AML-193 (cell line): ENCODE results near the gene TICAM2.
"Not testable (repeated sequence)": the region's sequence is repeated elsewhere in the genome, so short reads cannot be mapped to it uniquely, and the experiment has no call there.

Experiments used
- DNase-seq, 2 experiments: peaks; one replicate each; lab custom pipeline; 2025; lab: John Stamatoyannopoulos, UW

TICAM2 gene, protein sequence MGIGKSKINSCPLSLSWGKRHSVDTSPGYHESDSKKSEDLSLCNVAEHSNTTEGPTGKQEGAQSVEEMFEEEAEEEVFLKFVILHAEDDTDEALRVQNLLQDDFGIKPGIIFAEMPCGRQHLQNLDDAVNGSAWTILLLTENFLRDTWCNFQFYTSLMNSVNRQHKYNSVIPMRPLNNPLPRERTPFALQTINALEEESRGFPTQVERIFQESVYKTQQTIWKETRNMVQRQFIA

DNA sequence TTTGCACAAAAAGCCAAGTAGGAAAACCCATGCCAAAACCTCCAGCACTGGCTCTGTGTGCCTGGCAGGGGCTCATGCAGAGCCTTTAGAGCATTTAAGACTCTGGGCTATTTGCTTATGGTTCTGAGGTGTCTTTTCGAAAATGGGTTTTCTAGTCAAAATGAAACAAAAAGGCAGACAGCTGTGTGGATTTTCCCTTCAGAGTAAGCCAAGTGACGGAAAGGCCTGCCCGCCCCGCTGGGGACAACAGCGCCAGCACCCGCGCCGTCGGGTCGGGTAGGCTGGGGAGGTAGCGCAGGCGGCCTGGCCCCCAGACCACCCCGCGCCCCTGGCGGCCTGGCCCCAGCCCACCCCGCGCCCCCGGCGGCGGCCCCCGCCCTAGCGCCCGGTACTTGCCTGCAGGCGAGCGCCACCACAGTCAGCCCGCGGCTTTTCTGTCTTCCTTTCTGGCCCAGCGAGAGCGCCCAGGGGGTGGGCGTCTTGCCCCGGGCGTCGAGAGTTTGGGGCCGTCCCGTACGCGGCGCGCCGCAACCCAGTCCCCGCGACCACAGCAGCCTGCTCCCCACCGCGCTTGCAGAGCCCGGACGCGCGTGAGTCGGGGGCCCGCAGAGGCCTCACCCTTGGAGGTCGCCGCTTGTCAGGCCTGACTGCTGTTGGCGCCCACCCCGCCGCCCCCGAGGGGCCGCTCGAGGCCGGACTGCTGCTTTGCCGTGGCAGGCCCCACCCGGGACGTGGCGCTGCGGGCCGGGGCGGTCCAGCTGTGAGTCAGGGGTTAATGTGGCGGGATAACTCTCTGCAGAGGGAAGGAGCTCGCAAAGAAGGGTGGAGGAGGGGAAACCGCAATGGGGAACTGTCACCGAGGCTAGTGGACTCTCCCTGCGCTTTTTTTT is at the start of gene TICAM2:
Gene TICAM2, minus strand, starts transcription at position 779 of the 890 bp plus-strand sequence. CDS start 21,223 bp downstream, outside the sequence.
- peak; percentile 40 to 67 for DNase-seq

DNA sequence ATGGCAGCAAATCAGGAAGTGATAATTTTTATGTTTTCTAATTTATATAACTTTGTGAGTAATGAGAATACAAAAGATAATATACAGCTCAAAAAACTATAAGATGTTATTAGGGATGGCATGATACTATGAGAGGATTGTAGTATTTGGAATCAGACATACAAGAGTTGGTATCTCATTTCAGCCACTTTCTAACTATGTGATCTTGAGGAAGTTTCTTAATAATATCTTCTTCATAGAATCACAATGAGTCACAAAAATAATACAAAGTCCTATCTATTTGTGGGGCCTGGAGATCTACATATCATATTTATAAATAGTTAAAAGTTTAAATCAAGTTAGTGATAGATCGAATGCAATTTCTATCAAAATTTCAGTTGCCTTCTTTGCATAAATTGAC is 47.3 kb upstream of the TICAM2 start:
- DNase-seq, result no peak

DNA sequence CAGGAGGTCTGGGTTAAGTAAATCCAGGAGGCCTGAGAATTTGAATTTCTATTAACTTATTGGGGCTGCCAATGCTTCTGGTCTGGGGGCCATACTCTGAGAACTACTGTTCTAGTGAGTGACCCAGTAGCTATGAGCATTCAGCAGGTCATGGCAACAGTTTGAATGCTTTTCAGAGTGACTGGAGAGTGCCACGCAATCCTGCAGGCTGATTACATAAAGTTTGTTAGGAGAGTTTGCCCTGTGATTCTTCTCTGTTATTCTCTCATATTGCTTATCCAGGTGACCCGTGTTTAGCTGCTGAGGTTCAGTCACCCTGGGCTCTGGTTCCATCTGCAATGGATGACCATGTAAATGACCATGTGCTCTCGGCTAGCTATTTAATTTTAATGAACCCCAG is 45.8 kb upstream of the TICAM2 start:
- DNase-seq, result no peak

DNA sequence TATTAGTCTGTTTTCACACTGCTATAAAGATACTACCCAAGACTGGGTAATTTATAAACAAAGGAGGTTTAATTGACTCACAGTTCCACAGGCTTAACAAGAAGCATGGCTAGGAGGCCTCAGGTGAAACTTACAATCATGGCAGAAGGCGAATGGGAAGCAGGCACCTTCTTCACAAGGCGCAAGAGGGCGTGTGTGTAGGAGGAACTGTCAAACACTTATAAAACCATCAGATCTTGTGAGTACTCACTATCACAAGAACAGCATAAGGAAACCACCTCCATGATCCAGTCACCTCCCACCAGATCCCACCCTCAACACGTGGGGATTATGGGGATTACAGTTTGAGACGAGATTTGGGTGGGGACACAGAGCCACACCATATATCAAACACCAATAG is 43.1 kb upstream of the TICAM2 start:
- DNase-seq, result not testable (repeated sequence)

DNA sequence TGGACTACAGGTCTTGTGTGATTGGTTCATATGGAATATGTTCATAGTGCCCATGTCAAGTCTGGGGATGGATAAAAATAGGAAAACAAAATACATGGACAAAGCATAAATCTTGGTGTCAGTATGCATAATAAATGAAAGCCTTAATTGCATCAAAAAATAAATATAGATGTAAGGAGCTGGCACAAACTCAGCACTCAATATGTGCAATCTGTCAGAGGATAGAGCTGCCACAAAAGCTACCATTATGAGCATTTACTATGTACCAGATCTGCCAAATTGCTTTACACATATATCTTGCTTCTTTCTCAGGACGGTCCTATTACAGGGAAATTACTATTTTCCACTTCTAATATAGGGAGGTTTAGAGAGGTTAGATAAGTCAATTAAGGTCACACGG is 41.8 kb upstream of the TICAM2 start:
- DNase-seq, result no peak

DNA sequence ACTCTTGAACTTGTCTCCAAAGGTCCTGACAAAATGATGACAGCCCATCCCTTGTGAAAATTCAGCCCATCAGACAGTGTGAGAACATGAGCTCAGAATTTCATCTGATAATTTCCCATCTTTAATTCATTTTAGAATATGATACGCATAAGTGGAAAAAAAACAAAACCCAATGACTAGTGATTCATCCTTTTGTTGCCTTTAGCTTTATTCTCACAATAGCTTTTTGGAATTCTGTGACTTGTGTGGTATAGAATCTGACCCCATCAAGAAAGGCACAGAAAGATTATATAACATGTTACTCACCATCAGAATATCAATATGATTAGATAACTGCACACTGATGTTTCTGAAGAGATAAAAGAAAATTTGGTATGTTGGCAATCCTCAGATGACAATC is 39.7 kb upstream of the TICAM2 start:
- DNase-seq, result no peak

DNA sequence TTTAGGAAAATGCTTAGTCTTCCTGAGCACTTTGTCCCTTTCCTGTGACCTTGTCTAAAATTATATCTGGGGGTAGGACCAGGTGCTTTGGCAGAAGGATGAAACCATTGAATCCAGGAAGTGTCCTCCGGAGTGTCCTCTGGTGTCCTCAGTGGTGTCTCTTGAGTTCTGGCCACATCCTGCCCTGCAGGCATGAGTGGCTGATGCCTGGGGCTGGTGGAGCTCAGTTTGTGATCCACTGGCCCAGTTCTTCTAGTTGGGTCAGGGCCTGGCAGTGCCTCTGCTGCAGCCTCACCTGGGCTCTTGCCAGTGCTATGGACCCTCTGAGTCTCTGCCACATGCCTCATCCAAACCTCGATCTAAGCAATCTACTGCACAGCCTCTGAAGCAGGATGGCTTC is 38.0 kb upstream of the TICAM2 start:
- no peak for DNase-seq

DNA sequence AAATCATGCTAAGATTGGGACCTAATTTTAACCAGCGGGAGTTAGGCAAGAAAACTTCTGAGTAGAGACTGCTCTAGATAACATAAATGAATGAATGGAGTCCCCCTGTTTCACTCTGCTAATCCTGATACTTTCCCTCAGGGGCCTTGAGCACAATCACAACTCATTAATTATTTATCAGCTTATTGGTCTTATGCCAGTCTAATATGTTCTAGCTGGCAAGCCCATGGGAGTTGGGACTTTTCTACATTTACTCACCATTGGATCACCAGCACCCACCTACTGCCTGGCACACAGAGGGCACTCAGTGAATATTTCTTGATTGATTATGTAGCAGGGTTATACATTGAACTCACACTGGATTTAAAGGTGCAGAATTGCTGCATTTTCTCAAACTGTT is 37.1 kb upstream of the TICAM2 start:
- no peak for DNase-seq

DNA sequence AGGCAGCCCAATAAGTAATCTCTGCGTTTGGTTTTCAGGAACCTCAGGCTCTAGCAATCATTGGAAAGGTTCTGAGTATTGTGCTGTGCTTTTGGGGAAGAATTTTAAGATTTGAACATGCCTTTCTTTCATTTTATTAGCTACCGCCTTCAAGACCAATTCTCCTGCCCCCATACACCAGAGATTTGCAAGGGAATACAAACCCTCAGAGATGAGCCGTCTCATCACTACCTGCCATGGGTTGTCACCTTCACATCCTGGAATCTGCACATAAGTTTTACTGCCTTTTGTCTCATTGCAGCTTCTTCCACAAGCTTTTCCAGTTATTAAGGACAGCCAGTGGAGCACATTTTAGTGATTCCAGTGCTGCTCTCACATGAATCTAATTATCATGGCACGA is 35.2 kb upstream of the TICAM2 start:
- DNase-seq, result no peak

DNA sequence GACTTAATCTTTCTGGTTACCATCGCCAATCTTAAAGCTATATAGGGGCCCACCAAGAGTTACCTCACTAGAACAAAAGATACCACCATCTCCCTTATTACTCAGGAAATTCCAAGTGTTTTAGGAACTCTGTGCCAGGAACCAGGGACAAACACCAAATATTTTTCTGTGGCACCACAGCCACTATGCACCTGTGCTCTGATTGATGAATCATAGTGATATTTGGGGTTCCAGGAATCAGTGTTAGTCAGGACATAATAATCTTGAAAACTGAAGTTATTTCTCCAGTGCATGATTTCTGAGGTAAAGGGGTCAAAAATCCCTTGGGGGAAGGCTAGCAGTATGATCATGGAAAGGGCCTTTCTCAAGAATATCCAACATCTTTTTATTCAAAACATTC is 33.7 kb upstream of the TICAM2 start:
- DNase-seq, result no peak

DNA sequence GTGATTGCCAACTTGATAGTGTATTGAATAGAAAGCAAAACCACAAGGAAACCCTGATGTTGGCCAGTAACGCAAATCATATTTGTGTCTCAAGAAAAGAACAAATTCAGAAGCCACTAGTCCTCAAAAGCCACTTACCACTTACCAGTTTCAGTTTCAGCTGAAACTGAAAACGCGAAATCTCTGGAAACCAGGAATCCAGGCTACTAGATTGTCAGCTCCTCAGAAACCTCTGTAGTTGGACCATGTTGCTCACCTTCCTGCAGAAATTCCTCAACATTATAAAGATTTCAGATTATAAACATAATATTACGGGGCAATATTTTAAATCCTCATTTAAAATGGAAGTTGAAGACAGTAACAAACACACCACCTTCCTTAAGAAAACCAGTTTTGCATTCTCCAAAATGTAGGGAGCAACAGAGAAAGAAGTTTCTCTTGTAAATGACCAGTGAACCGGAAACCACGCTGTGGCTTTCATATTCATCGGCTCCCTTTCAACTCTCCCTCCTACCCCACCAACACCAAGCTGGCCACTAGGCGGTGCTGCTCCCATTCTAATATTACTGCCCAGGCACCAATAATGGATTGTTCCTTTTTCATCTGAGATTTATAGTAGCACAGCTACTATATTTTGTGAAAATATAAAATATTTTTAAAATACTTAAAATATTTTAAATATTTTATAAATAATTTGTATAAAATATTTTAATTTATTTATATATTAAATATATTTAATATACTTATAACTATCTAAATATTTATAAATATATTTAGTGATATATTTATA is 32.3 kb upstream of the TICAM2 start:
- peak; percentile 85 to 87 for DNase-seq

DNA sequence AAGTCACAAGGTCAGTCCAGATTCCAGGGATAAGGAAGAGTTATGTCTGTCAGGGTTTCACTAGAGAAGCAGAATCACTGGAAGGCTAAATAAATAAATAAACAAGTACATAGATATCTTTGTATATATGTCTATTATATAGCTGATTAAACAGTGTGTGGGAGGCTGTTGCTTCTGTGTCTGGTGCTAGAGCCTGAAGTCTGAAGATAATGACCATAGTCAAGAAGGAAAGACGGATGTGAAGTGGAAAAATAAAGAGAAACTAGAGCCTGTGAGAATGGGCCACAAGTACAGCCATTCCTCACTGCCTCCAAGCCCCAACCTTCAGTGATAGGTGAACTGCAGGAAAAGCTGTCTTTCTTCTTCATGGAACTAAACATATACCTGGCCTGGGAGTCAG is 27.6 kb upstream of the TICAM2 start:
- no peak for DNase-seq

DNA sequence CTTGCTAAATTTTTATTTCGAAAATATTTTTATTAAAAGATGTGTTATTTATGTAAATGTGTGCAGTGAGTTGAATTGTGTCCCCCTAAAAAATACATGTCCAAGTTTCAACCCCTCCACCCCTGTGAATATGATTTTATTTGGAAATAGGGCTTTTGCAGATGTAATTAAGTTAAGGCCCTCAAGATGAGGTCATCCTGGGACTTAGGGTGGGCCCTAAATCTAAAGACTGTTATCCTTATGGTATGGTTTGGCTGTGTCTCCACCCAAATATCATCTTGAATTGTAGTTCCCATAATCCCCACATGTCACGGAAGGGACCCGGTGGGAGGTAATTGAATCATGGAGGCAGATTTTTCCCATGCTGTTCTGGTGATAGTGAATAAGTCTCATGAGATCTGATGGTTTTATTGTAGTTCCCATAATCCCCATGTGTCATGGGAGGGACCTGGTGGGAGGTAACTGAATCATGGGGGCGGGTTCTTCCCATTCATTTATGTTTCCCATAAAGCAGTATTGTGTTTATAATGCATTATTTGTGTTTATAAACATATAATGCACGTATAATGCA is 25.1 kb upstream of the TICAM2 start:
- DNase-seq, result no peak

DNA sequence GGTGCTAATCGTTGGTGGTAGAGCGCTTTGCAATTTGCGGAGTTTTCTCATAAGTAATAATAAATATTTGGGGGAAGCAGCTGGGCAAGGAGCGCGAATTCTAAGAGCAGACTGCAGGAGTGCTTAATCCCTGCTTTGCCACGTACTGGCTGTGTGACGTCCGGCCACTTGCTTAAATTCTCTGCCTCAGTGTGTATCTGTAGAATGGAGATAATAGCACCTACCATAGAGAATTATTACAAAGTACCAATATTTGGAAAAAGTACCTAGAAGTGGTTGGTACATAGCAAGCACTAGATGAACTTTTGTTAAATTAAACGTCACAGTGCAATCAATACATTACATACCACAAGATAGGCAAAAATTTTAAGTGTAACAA is 24.2 kb upstream of the TICAM2 start:
- DNase-seq, result no peak

DNA sequence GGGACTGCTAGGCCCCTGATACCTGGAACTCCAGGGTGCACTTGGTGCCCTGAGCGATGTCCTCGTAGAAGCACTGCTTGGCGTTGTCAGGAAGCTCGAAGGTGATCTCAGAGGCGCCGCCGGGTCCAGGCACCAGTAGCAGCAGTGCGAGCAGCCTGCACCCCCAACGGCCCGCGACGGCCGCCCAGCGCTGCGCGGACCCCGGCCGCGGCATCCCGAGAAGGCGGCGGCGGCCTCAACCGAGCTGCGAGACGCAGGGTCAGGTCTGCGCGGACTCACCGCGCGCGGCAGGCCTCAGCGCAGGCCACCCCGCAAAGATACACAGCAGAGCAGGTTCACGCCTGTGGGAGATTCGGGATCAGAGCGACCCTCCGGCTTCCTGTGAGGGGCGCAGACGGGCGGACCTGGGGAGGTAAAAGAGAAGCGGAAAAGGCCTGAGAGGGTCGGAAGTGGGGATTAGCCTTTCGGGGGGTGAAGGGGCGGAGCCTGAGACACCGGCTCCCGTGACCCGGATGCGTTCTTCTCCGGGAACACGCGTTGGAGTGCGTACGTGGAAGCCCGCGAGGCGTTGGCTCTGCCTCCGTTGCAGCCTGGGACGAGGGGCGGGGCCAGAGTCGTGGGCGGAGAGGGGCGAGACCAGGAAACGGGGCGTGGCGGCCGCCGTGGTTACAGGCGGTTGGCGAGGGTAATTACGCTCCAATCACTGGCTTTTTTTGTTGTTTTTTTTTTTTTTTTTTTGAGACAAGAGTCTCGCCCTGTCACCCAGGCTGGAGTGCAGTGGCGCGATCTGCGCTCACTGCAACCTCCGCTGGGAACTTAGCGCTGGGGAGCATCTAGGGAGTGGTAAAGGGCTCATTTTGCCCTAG is 23.5 kb upstream of the TICAM2 start, which contains the start of gene TMED7:
Gene TMED7, minus strand, starts transcription at position 458 of the 866 bp plus-strand sequence. Its CDS starts 244 bp downstream, at position 214.
- peak; percentile 93 for DNase-seq

DNA sequence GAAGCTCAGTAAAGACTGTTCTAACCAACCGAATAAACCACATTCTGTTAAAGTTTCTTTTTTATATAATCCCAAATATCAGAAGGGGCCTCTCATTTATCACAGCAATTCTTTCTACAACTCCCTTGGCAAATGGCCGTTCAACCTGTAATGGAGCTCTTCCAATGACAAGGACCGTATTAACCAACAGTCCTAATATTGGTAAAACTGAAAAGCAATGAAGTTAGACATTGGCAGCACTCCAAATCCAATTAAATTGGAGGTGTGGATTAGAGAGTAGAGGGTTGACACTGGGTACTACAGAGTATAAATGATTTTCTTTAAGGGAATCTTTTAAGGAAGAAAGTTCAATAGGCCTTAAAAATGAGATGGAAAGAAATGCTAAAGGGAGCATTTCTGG is 22.7 kb upstream of the TICAM2 start:
- no peak for DNase-seq

DNA sequence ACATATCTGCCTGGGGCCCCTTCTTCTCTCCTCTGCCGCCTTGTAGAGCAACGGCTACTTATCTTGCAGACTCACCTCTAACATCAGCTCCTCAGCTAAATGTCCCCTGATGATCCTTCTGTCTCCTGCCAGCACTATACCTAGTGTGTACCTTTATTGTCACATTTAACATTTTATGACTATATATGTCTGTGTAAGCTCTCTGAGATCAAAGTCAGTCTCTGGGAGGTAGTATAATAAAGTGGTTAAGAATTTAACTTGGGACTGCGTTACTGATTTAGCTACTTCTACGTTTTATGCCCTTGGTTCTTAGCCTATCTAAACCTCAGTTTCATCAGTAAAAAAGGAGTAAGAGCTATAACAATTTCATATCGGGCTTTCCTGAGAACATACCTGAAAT is 21.4 kb upstream of the TICAM2 start:
- DNase-seq, result no peak

DNA sequence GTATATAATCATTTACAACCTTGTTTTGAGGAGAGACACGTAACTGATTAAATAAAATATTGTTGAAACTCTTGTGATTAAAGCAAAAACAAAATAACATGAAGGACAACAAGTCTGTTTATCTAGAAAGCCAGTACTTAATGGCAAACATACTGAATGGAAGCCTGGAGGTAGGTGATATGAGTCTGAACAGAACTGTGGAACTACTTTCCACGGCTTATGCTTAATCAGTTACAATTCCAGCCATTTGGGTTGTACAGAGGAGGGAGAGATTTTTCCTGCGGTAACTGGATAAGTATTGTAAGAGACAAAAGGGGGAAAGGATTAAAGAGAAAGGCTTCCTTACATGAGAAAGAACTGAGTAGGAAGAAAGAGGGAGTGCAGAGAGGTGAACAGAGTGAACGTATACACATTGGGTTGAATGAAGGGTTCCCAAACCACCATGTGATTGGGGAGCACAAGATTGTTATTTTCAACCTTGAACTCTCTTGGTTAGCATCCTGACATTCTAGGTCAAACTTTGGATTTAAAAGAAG is 19.2 kb upstream of the TICAM2 start:
- no peak for DNase-seq

DNA sequence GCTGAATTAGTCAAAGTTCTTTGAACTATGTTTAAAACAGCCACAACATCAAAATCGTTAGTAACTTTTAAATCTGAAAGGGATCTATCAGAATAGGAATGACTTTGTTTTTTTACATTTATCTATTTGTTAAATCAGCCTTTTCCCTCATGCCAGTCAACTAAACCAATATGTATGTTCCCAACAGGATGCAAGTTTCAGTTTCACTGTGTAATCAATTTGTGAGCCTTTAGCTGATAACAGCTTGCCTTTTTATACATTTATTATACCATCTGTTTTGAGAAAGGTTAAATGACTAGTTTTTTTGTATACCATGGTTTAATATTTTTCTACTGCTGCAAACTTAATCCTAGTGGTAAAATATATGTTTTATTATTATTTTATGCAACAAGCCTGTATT is 14.6 kb upstream of the TICAM2 start:
- DNase-seq, result no peak

DNA sequence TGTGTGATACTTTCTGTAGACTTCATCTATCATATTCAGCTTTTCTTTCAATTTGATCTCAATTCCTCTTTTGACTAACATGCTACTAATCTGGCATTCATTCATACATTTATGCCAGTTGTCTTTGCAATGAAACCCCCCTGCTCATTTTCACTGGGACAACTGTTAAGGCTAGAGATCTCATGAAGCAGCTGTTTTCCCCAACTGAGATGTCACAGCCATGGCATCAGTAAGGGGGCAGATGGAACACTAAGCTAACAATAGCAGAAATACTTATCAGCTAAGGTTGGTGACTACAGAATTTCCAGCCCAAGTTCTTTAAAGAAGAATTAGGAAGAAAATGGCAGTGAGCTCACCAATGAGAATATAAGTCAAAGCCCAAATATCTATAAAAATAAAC is 14.2 kb upstream of the TICAM2 start:
- no peak for DNase-seq

DNA sequence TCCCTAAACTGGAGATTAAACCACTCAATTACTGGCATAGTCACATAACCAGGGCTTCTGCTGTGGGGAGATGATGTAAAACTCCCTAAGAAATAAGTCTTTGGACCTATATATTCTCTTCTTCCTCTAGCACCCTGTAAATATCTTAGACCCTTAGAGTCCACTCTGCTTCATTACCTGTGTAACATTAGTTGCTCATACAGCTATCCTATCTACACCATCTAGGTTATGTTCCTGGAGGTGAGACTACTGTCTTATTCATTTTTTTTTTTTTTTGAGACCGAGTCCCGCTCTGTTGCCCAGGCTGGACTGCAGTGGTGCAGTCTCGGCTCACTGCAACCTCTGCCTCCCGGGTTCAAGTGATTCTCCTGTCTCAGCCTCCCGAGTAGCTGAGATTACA is 9.6 kb upstream of the TICAM2 start:
- no peak for DNase-seq
